ENCODE results near the gene NEK7. TPM values are rescaled to one million over a fixed set of nuclear protein-coding genes. Genes with fewer than 3 reads are reported as not detected.

Gene NEK7
- total RNA-seq, 2 experiments from 2014 or later, result 14.9 to 25.6 TPM

GRCh38 chr1:198201956-198202784 lies 45.4 kb downstream of the NEK7 start:
- Histone ChIP-seq H3K4me1 (ENCODE audit: insufficient read depth, low read length, poor library complexity, severe bottlenecking) (peaks cover 18% of the 10 kb centered on the region), H2AFZ (ENCODE audit: low read length) (no peak overlapping the region), H3K4me2 (ENCODE audit: low read length) (no peak overlapping the region), H3K9me2 (ENCODE audit: insufficient read depth, low read length) (no peaks in the 10 kb centered on the region), H3K36me3 (ENCODE audit: insufficient read depth, low read length) (no peaks in the 10 kb centered on the region), H3K9me3 (ENCODE audit: low read length) (no peaks in the 10 kb centered on the region), H3K4me3 (ENCODE audit: low read depth, low read length, poor library complexity, severe bottlenecking) (no peak overlapping the region), H3K27ac (ENCODE audit: low read depth, low read length, poor library complexity, severe bottlenecking) (no peak overlapping the region), H3K79me2 (ENCODE audit: insufficient read depth, low read depth, low read length) (peaks cover 20% of the 10 kb centered on the region; the same call in 1 of the 2 replicates), H4K20me1 (ENCODE audit: insufficient read depth, low read length) (peaks cover 6% of the 10 kb centered on the region; the same call in 1 of the 2 replicates)
- BruUV-seq (replicated peaks), result no TSS peak
- intact Hi-C loops (cut with micrococcal nuclease; ENCODE audit: unreplicated experiment), result no loop called here
- no peak for TF ChIP-seq EZH2phosphoT487 (IDR thresholded peaks at IDR 0.05; ENCODE audit: borderline replicate concordance, low read depth, low read length)
- no peak for TF ChIP-seq CTCF (conservative IDR thresholded peaks at IDR 0.05; ENCODE audit: low read length)
- CTCF ChIA-PET (ENCODE audit: unreplicated experiment), result no interaction called here
- DNase-seq (ENCODE audit: low spot score), result no peak
- POLR2A ChIA-PET, result interaction anchor here (0.6 kb wide), 1 partner anchor 8 kb away, joined by 3 read pairs; no protein-coding TSS in a partner anchor

GRCh38 chr1:198203434-198203833 lies 46.6 kb downstream of the NEK7 start:
- Histone ChIP-seq H3K36me3 (ENCODE audit: insufficient read depth, low read length) (no peaks in the 10 kb centered on the region), H3K4me2 (ENCODE audit: low read length) (no peak overlapping the region), H3K4me3 (ENCODE audit: low read depth, low read length, poor library complexity, severe bottlenecking) (no peak overlapping the region), H3K4me1 (ENCODE audit: insufficient read depth, low read length, poor library complexity, severe bottlenecking) (peaks cover 14% of the 10 kb centered on the region), H3K9me3 (ENCODE audit: low read length) (no peaks in the 10 kb centered on the region), H3K9me2 (ENCODE audit: insufficient read depth, low read length) (no peaks in the 10 kb centered on the region), H3K27ac (ENCODE audit: low read depth, low read length, poor library complexity, severe bottlenecking) (no peak overlapping the region), H2AFZ (ENCODE audit: low read length) (no peak overlapping the region), H3K79me2 (ENCODE audit: insufficient read depth, low read depth, low read length) (peaks cover 20% of the 10 kb centered on the region; the same call in 1 of the 2 replicates), H4K20me1 (ENCODE audit: insufficient read depth, low read length) (peaks cover 9% of the 10 kb centered on the region; the same call in 1 of the 2 replicates)
- CTCF ChIA-PET (ENCODE audit: unreplicated experiment), result no interaction called here
- no TSS peak for BruUV-seq (replicated peaks)
- POLR2A ChIA-PET, result interaction anchor here (0.7 to 1.0 kb wide), 3 partner anchors 34 to 50 kb away, joined by 3 to 4 read pairs (median 3); no protein-coding TSS in a partner anchor
- intact Hi-C loops (cut with micrococcal nuclease; ENCODE audit: unreplicated experiment), result no loop called here
- no peak for DNase-seq (ENCODE audit: low spot score)
- no peak for TF ChIP-seq EZH2phosphoT487 (IDR thresholded peaks at IDR 0.05; ENCODE audit: borderline replicate concordance, low read depth, low read length)
- no peak for TF ChIP-seq CTCF (conservative IDR thresholded peaks at IDR 0.05; ENCODE audit: low read length)

Measured in OCI-LY7 (cell line).